GM19397 (cell line): ENCODE measurements around the gene TMEM271.

Experiments used
- ATAC-seq: cut with Tn5 transposase; IDR thresholded peaks from one replicate; pipeline ENCODE4 v1.9.1; 2021; ENCODE audit warnings: mild to moderate bottlenecking, moderate library complexity; ENCODE audit not compliant: unreplicated experiment

TMEM271 gene

DNA sequence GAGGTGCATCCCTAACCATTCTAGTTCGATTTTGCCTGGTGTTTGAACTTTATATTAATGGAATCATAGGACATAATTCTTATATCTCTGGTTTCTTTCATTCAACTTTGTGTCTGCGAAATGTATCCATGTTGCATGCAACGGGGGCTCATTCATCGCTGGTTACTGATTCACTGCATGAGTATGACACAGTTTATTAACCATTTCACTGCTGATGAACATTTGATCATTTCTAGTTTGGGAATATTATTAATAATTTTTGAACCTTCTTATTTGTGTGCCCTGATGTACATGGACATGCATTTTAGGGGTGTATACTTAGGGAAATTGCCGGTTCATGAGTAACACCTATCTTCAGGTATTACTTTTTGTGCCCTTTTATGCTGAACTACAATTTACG, 5.1 kb upstream of the TMEM271 start:
- no peak for ATAC-seq

DNA sequence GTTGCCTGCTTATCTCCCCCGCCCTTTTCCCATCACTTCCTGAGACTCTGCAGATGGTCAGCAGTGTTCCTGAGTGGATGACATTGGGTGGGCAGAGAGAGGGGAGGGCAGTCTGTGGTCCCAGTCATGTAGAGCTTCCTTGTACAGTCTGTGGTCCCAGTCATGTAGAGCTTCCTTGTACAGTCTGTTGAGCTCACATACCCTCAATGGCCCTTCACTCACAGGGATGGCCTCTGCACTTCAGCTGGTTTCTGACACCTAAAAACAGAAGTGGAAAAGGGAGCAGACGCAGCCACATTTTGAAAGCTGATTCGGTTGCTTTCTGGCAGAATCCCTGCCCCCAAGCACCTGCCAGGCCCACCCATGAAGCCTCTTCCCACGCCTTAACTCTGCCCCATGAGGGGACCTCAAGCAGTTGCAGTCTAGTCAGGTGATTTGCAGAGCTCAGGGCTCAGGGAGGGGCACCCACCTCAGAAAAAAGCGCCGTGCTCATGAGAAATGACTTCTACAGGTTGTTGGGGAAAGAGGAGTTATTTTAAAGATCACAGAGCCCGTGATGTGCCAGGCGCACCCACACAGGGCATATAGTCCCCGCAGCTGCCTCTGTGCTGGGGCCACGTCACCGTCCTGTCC, 3.6 kb upstream of the TMEM271 start:
- ATAC-seq: no peak

DNA sequence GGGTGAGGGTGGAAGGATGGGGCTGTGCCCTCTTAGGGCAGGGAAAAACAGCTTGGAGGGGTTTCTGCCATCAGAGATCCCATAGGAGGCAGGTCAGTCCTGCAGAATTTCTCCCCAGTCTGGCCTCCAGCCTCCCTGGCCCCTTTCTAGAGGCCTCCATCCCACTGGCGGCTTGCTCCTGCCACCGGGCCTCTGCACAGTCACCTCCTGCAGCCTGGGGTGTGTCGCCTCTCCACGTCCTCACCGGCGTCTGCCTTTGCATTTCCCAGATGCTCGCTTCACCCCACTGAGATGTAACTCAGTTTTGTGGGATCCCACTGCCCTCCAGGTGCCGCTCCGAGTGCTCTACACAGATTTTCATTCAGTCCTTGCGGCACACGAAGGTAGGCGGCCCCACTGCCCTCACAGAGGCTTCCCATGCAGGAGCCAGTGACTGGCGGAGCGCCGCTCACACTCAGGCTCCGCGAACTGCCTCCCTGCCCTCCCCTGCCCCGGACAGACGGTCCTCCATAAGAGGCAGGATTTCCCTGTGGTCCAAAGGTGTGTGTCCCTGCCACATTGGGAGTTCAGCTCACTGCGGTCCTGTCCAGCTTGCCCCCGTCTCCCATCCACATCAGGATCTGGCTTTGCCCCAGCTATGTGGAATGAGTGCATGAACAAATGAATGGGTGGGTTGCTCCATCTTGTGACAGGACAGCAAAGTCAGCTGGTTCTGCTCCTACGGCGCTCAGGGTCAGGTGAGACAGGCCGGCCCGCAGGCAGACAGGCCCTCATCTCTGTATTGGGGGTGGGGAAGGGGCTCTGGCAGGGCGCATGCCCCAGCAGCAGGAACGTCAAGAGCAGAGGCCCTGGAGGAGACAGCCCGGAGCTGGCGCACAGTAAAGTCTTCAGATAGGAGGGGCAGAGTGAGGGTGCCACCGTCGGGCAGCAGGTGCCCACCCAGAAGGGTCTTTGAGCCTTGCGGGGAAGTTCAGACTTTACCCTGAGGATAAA, 2.7 kb upstream of the TMEM271 start:
- no peak for ATAC-seq

DNA sequence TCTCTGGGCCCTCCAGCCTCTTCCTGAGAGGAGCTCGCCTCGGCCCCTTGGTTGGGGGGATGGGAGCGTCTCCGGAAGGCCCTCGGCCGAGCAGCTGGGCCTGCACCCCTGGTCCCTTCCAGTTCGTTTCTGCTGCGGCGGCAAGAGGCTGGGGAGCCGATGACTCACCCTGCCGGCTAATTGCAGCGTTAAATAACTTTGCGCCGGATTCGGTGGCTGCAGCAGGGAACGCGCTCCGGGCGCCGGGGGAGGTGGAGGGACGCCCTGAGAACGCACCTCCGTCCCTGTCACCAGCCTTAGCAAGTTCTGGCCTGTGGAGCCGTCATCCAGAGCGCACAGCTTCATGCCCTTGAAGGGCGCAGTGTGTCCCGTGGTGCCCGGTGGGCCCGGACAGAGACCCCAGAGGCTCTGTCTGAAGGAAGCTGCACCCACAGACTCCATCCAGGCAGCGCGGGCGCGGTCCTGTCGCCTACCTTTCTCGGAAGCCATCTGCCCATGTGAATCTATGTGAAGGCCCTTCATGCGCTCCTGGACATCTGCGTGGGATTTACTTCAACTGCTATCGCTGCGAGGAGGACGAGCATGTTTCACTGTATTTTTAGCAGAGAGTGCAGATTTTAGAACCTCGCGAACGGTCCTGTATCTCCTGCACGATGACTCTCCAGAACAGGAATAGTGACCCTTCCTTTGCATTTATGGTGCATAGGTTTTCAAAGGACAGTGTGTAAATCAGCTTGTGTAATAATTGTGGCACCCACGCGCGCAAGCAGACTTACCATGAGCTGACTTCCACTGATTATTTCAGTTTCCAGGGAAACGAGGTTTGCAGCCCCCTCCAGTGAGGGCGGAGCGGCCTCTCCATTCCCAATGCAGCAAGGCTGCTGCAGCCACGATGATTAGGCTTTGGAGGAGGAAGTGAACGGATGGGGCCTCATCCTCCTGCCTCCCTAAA, 1.7 kb upstream of the TMEM271 start:
- no peak for ATAC-seq

DNA sequence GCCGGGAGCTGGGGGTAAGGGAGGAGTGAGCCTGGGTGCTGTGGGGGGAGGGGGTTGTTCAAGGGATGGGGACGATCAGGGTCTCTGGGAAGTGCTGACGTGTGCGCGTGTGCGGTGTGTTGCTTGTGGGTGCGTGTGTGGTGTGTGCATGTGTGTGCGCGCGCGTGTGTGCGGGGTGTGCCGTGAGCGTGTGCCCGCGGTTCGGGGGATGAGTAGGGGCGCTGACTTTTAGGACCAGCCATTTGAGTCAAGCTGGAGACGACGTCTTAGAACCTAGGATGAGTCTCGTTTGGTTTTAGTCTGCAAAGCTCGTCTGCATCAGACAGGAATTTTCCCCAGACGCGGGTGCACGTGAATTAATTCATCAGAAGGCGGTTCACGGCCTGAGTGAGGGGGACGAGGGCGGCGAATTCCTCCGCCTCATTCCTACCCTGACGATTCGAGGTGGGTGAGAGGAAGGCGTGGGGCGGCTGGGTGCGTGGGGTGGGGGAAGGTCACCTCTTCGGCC, 950 bp upstream of the TMEM271 start:
- no peak for ATAC-seq

DNA sequence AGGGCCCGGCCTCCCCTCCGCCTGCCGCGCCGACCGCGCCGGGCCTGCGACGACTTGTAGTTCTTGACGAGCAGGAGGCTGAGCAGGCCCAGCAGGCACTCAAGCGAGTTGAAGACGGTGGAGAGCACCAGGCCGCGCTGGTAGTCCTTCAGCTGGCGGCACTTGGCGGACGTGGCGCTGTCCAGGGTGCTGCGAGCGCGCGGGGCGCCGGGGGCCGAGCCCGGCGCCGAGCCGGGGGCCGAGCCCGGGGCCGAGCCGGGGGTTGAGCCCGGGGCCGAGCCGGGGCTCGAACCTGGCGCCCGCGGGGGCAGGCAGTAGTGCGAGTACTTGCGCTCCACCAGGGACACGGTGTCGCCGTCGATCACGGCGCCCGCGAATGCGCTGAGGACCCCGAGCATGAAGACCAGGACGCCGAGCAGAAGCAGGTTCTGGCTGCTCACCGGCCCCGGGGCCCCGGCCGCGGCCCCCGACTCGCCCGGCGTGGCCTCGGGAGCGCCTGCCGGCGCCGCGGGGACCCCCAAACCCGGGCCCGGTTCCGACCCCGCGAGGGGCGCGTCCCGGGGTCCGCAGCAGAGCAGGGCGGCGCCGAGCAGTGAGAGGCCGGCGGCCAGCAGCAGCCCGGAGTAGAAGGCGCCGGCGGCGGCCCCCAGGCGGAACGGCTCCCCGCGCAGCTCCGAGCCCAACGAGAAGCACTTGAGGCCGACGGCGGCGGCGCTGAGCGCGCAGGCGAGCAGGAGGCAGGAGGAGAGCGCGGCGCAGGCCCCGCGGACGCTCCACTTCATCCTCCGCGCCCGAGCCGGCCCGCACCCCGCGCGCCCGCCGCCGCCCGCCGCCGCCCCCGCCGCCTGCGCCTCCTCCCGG, 584 bp downstream of the TMEM271 start:
- ATAC-seq: no peak

DNA sequence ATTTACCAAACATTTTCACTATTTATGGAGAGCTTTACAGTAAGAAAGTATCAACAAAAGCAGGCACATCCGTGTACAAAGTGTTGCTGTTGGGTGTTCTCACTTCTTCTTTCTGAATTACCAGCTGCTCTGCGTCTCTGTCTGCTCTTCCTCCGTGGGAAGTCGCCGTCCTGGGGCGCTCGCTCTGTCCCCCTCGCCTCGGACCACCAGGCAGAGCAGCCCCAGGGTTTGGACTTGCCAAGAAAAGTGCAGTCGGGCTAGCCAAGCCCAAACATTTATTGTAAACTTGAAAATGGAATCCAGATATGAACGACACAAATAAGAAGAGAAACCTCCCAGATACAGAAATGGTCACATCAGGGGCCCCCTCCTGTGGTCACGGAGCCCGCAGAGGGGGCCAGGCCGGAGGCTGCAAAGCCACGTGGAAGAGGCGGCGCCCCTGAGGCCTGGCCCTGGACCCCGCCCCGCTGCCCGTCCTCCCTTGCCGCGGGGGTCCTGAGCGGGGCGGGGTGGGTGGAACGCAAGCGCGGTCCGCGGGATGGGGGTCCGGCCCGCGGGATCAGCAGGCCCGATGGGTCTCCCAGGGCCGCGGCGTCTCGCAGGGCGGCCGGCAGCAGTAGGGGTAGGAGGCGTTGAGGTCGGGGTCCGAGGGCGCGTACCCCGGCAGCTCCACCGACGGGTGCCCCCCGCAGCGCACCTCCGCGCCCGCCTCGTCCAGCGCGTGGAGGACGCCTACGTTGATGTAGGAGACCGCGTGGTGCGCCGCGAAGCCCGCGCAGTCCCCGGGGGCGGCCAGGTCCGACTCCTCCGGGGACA, 1.5 kb downstream of the TMEM271 start:
- no peak for ATAC-seq

DNA sequence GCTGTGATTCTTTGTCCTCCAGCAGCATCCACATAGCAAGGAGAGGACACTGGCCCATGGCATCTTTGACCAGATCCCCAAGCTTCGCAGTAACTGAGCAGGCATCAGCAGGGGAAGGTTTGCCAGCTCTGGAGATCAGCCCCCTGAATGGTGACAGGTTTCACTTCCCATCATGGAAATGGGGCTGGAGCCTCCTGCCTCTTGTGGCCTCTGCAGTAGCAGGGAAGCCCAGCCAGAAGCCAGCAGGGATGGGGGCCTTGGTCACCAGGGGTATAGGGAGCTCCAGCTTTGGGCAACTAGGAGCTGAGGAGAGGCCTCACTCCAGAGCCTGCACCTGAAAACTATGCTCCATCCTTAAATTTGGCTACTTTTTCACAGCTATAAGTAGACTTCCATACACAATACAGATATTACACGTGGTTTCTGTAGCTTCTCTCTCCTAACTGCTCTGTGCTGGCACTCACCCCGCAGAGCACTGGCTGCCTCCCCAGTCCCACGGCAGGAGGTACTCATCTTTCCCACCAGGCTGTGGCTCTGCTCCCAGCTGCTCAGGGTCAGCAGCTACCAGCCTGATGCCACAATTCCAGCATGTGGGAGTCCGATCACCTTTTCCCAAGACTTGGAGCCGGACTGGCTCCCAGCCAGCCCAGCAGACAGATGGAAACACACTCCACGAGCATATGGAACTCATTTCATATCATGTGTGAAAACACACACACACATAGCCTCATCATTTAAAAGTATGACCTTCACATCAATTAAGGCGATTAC, 2.8 kb downstream of the TMEM271 start:
- ATAC-seq: no peak

DNA sequence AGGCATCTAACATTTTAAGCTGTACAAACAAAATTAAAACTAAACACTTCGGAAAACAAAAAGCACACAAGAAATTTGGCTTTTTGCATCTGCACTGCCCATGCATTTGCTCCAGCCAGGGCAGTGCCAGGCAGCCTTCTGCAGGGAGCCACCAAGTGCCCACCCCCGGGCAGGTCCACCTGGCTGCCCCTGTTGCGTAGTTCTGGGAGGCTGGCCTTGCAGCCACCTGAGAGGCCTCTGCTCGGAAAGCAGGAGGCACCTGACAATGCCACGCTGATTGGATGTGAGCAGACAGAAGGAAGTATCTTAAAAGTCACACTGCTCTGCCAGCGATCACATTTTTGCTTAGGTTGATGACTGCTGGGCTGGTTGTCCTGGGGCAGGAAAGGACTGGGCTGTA, 3.5 kb downstream of the TMEM271 start:
- ATAC-seq: no peak

DNA sequence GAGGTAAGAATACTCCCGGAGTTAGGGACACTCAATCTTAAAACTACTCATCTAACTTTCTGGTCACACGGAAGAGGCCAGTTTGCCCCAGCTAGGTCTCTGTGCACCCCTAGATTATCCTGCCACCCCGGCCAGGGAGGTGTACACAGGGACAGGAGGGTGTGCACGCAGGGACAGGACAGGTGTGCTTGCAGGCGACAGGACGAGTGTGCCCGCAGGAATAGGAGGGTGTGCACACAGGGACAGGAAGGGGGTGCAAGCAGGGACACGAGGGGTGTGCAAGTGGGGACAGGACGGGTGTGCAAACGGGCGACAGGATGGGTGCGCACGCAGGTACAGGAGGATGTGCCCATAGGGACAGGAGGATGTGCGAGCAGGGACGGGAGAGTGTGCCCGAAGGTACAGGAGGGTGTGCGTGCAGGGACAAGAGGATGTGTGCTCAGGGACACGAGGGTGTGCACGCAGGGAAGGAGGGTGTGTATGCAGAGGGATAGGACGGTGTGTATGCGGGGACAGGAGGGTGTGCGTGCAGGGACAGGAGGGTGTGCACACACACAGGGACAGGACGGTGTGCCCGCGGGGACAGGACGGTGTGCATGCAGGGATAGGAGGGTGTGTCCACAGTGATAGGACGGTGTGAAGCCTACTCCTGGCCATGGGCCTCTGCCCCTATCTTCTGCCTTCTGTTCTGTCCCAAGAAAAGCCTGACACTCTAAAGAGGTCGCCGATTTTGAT, 4.1 kb downstream of the TMEM271 start:
- no peak for ATAC-seq

DNA sequence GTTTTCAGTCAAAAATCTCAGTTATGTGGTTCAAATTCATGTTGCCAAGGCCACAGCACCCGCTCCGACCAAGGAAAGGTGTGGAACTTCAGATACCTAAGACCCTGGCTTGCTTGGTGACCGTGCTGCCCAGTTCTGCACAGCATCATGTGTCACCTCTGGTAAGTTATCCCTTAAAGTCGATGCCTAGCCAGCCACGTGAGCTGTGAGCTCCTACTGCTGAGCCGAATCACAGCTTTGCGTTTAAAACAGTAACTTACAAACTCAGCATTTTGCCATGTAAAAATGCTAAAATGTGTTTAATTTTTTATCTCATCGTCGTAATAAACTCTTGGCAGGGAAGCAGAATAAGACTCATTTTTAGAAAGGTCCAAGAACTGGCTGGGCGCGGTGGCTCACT, 5.3 kb downstream of the TMEM271 start:
- no peak for ATAC-seq

DNA sequence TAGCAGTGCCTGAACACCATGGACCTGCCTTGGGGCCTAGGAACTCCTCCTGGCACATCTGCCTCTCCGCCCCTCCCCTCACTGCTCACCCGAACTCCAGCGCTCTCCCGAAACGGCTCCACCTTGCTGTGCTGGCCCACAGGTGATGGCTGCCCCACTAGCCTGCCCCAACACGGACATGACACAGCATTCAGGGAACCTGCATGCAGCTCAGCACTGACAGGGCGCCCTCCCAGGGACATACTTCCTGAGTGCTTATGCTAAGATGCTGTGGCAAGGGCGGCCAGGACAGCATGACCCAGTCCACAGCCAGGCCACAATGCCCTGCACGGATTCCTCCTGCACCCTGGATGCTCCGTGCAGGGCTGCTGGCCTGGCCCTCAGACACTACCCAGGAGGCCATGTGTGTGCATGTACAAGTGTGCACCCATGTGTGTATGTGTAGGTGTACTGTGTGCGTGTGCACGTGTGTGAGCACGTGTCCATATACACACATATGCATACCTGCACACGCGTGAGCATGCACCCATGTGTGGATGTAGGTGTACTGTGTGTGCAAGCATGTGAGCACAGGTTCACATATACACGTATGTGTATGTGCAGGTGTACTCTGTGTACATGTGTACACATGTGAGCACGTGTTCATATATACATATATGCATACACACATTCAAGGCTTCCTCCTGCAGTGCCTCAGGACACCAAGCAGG, 6.0 kb downstream of the TMEM271 start:
- ATAC-seq: no peak

DNA sequence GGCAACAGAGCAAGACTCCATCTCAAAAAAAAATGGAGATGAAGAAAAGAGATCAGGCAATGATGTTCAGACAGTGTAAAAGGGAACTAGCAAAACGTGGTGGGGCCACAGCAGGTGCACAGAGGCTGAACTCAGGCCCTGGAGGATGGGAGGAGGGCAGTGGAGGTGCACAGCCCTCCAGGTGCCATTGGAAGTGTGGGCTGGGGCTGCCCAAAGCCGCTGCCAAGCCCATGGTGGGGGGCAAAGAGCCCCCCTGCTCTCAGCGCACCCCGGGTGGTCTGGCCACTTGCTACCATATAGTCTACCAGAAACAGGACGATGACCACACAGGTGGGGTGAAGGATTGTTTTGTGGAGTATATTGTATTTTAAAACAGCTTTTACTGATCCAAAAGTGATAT, 7.1 kb downstream of the TMEM271 start:
- no peak for ATAC-seq

DNA sequence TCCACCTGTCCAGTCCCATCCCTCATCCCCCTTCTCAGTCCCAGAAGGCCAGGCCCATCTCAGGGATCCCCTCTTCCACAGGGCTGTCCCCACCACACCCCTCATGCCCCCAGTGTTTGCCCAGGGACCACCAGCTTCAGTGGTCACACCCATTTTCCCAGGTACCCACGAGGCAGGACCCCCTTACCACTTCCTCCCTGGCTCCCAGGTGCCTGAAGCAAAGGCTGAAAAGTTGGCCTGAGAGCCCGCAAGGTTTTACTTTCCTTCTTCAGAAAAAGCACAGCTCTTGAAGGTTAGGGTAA, 7.8 kb downstream of the TMEM271 start:
- no peak for ATAC-seq

DNA sequence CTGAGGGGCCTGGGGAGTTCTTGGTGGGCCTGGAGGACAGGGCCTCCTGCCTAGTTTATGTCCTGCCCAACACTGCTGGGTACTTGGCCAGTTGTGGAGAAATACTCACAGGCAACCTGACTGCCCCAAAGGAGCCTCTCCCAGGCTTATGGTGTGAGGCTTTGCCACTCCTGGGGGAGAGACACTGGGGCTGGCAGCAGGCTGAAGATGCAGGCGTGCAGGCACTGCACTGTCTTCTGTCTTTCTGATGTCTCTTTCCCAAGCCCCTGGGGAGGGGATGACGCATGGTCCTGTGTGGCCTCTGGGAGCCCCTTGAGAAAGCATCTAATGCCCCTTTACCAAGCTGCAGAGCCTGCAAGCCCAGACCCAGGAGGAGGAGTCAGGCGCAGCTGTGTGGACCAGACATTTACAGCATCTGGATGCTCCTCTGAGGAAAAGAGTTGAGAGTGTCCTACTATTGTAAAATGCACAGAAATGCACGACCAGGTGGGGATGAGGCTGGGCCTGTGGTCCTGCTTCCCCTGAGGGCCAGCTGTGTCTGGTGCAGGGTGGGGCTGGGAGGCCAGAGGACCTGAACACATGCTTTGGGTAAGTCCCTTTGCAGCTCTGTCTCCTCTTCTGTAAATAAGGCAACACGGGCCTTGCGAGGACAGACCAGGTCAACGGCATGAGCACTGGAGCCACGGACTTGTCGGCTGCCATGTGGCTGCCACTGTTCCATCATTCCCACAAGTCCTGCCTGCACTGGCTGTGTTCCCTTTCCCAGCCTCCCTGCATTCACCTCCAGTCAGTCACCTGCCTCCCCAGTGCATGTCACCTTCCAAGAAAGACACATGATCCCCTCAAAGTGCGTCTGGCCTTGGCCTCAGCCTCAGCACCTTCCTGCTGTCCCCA, 8.4 kb downstream of the TMEM271 start:
- no peak for ATAC-seq
